GM19372 (cell line): ENCODE results near the gene BRME1.

Experiments used
- ATAC-seq: cut with Tn5 transposase; IDR thresholded peaks from one replicate; pipeline ENCODE4 v1.9.1; 2021; ENCODE audit warnings: mild to moderate bottlenecking, low read depth, moderate library complexity; ENCODE audit not compliant: unreplicated experiment

BRME1 gene

DNA sequence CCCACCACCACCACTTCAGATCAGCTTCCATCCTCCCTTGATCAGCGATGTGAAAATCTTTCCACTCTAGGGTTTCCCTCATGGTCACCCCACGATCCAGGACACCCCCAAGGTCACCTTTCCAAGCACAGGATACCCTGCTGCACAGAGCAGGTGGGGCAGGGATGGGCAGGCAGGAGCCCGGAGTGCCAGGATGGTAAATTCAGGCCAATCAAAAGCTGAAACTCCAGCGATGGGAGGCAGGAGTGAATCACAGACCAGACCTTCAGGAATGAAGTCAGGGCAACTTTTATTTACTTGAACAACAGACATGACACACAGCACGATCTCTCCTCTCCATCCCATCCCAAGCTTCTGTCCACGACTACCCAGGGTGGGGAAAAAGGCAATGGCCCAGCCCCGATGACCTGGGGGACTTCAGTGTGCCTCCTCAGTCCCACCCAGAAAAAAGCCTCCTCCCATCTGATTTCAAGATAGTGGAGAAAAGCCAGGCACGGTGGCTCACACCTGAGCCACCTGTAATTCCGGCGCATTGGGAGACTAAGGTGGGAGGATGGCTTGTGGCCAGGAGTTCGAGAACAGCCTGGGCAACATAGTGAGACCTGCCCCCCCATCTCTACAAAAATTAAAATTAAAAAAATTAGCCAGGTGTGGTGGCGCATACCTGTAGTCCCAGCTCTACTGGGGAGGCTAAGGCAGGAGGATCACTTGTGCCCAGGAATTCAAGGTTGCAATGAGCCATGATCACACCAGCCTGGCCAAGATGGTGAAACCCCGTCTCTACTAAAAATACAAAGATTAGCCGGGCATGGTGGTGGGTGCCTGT lies 71.5 kb downstream of the BRME1 start:
- ATAC-seq, result no peak

- peak; percentile 82 for ATAC-seq
Measured at GRCh38 chr19:13833330-13834243, 72.3 kb downstream of the BRME1 start.
